UCSD-AML1 (cell line): ENCODE results near the gene DNAI1.
A peak's percentile ranks its signal among the peaks of the same experiment; 100 is the strongest.
"Not testable (repeated sequence)": the region's sequence is repeated elsewhere in the genome, so short reads cannot be mapped to it uniquely, and the experiment has no call there.

Experiments used
- DNase-seq: peaks from one replicate; lab custom pipeline; 2025; ENCODE audit not compliant: unreplicated experiment; lab: John Stamatoyannopoulos, UW

Gene DNAI1

GRCh38 chr9:34458013-34458958, at the start of gene DNAI1, which contains the start of gene FAM219A:
TSS of gene DNAI1 (plus strand) at chr9:34458805. CDS start at chr9:34459006, 201 bp downstream.
TSS of gene FAM219A (minus strand) at chr9:34458570. CDS start at chr9:34458263, 307 bp downstream.
- DNase-seq: peak; percentile 98

GRCh38 chr9:34409154-34409553, 49.5 kb upstream of the DNAI1 start:
- no peak for DNase-seq

GRCh38 chr9:34412336-34412735, 46.3 kb upstream of the DNAI1 start:
- DNase-seq: no peak

GRCh38 chr9:34413231-34413852, 45.3 kb upstream of the DNAI1 start:
- peak; percentile 42 for DNase-seq

GRCh38 chr9:34417734-34418133, 40.9 kb upstream of the DNAI1 start:
- DNase-seq: no peak

- no peak for DNase-seq
These were observed 38.7 kb upstream of the DNAI1 start for GRCh38 chr9:34419716-34420504.

GRCh38 chr9:34426347-34427074, 32.1 kb upstream of the DNAI1 start:
- DNase-seq: no peak

- DNase-seq: no peak
These were observed 30.2 kb upstream of the DNAI1 start for GRCh38 chr9:34428325-34428958.

- DNase-seq: peak; percentile 26
These were observed 27.7 kb upstream of the DNAI1 start for GRCh38 chr9:34430843-34431437.

- no peak for DNase-seq
These were observed 26.9 kb upstream of the DNAI1 start for GRCh38 chr9:34431667-34432066.

GRCh38 chr9:34437006-34437925, 21.3 kb upstream of the DNAI1 start:
- DNase-seq: peak; percentile 40

- not testable (repeated sequence) for DNase-seq
These were observed 20.7 kb upstream of the DNAI1 start for GRCh38 chr9:34437926-34438307.

- DNase-seq: not testable (repeated sequence)
These were observed 20.1 kb upstream of the DNAI1 start for GRCh38 chr9:34438465-34438864.

- no peak for DNase-seq
These were observed 18.6 kb upstream of the DNAI1 start for GRCh38 chr9:34440017-34440416.

- DNase-seq: no peak
These were observed 15.8 kb upstream of the DNAI1 start for GRCh38 chr9:34442770-34443169.

- DNase-seq: no peak
These were observed 15.1 kb upstream of the DNAI1 start for GRCh38 chr9:34443533-34443932.

- no peak for DNase-seq
These were observed 14.6 kb upstream of the DNAI1 start for GRCh38 chr9:34443976-34444375.

GRCh38 chr9:34446468-34446891, 12.1 kb upstream of the DNAI1 start:
- DNase-seq: no peak

- no peak for DNase-seq
These were observed 11.7 kb upstream of the DNAI1 start for GRCh38 chr9:34446951-34447350.
